ENCODE data around the gene RNF217.
"Not testable (repeated sequence)": the region's sequence is repeated elsewhere in the genome, so short reads cannot be mapped to it uniquely, and the experiment has no call there.

Gene RNF217

DNA sequence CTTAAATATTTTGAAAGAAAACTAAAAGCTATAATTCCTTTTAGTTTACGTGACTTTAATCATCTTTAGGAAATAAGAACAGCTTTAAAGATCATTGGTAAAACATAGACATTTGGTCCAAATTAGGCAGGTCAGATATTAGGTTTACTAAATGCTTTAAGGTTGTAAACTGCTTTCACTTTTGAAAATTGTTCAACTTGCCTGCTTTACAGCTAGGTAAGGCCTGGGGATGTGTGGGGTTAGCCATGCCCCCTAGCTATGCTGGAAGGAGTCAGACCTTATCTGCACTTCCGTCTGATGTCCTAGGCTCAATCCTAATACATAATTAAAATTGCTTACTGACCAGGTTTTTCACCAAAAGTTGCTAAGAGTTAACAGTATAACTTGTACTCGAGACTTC, 160.8 kb downstream of the RNF217 start:
- in situ Hi-C loops (cut with MboI; ENCODE audit: low sequenced_read_pairs) = no loop called here

DNA sequence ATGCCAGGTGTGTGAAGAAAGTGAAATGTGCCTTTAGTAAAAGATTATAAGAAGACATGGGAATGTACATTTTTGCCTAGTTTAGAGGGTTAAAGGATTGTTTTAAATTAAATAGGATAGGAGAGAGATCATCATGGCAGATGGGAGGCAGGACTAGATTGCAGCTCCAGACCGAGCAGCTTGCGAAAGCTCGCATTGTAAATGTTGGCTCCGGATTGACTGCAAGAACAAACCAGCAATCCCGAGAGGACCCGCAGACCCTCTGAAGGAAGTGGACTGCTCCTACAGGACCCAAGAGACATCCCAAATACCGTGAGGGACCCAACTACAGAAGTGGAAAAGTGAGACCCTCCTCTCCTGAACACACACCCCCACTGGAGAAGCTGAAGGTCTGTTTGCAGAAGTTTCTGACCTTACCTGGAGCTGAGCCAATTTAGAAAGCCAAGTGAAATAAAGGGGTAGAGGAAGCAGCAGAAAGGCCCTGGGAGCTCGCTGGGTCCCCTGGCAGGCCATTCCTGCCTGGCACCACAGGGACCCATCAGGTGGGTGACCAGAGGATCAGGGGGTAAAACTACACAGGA, 161.3 kb downstream of the RNF217 start:
- in situ Hi-C loops (cut with MboI; ENCODE audit: low sequenced_read_pairs) = no loop called here

DNA sequence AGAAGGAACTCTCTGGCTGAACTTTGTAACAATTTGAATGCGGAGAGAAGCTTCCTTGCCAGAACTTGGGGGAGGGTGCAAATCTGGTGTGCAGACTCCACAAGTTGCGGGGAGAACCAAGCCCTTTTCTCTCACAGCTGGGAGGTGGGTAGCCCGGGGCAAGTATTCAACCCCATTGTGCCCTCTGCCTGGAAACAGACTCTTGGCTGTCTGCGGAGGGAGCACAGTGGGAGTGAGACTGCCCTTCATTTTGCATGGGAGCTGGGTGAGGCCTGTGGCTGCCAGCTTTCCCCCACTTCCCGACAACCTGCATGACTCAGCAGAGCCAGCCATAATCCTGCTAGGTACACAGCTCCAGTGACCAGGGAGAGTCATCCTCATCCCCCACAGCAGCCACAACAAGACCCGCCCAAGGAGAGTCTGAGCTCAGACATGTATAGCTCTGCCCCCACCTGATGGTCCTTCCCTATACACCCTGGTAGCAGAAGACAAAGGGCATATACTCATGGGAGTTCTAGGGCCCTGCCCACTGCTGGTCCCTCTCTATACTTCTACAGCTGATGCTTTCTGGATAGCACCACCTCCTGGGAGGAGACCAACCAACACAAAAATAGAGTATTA, 161.9 kb downstream of the RNF217 start:
- in situ Hi-C loops (cut with MboI; ENCODE audit: low sequenced_read_pairs) = no loop called here

DNA sequence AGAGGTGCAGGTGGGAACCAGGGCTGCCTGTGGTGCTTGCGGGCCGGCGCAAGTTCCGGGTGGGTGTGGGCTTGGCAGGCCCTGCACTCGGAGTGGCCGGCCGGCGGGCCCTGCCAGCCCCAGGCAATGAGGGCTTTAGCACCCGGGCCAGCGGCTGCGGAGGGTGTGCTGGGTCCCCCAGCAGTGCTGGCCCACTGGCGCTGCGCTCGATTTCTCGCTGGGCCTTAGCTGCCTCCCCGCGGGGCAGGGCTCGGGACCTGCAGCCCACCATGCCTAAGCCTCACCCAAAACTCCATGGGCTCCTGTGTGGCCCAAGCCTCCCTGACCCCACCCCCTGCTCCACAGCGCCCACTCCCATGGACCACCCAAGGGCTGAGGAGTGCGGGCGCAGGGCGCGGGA, 163.6 kb downstream of the RNF217 start:
- in situ Hi-C loops (cut with MboI; ENCODE audit: low sequenced_read_pairs) = not testable (repeated sequence)

DNA sequence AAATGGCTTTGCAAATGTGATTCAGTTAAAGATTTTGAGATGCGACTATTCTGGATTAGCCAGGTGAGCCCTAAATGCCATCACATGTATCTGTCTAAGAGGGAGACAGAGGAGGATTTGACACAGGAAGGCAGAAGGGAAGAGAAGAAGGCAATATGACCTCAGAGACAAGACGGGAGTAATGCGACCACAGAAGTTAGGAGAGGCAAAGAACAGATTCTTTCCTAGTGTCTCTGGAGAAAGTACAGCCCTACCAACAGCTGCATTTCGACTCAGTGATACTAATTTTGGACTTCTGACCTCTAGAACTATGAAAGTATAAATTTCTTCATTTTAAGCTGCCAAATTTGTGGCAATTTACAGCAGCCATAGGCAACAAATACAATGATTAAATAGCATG, 167.1 kb downstream of the RNF217 start:
- in situ Hi-C loops (cut with MboI; ENCODE audit: low sequenced_read_pairs) = no loop called here

DNA sequence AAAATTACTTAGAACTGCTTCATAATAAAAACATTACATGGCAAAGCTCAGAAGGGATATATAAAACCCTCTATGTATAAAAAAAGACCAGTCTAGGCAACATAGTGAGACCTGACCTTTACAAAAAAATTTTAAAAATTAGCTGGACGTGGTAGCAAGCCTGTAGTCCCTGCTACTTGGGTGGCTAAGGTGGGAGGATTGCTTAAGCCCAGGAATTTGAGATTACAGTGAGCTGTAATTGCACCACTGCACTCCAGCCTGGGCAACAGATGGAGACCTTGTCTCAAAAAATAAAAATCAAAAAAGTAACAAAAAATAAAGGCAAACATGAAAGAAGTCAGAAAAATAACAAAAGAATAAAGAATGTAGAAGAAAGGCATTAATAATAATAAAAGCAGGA, 169.8 kb downstream of the RNF217 start:
- in situ Hi-C loops (cut with MboI; ENCODE audit: low sequenced_read_pairs) = no loop called here

- in situ Hi-C loops (cut with MboI; ENCODE audit: low sequenced_read_pairs) = no loop called here
Observed at GRCh38 chr6:125136378-125136777, 174.1 kb downstream of the RNF217 start.

GRCh38 chr6:125138083-125138482, 175.8 kb downstream of the RNF217 start:
- in situ Hi-C loops (cut with MboI; ENCODE audit: low sequenced_read_pairs) = no loop called here

DNA sequence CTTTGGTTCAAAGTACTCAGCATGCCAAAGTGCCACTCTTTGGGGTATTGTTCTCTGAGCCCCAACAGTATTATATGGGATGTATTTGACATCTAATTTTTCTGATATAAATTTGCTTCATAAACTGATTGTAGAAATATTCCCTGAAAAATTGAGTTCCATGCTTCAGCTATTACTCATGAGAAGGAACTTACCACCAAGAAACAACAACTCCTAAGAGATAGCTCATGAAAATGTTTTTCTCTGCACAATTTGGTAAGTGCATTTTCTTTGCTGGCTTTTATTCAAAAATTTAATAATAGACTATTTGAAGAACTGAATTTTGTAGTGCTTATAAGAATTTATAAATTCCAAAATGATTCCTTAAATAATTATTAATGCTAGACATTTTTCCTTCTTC, 178.6 kb downstream of the RNF217 start:
- in situ Hi-C loops (cut with MboI; ENCODE audit: low sequenced_read_pairs) = no loop called here
